ENCODE results near the gene MYO1B.

MYO1B gene

GRCh38 chr2:191217580-191217979 lies 27.6 kb upstream of the MYO1B start:
- Histone ChIP-seq H3K4me3 (ENCODE audit: insufficient read length, low read depth) (no peak overlapping the region), H3K4me1 (ENCODE audit: insufficient read depth, insufficient read length) (no peaks in the 10 kb centered on the region), H3K36me3 (ENCODE audit: insufficient read depth, insufficient read length, low read length) (no peaks in the 10 kb centered on the region), H3K9ac (ENCODE audit: insufficient read length, low read depth) (no peak overlapping the region), H3K9me3 (ENCODE audit: insufficient read depth, low read length) (no peaks in the 10 kb centered on the region), H3K27me3 (ENCODE audit: insufficient read depth, insufficient read length) (no peaks in the 10 kb centered on the region)
- DNase-seq (ENCODE audit: low read depth, low spot score), result peak; percentile 13
- TF ChIP-seq ZNF274 (IDR thresholded peaks at IDR 0.05; ENCODE audit: low read depth, low read length), result no peak
- no peak for TF ChIP-seq YY1 (IDR thresholded peaks at IDR 0.05; ENCODE audit: insufficient read depth, insufficient read length)
- no peak for TF ChIP-seq SUZ12 (IDR thresholded peaks at IDR 0.05; ENCODE audit: extremely low read depth, insufficient read depth, insufficient read length)

DNA sequence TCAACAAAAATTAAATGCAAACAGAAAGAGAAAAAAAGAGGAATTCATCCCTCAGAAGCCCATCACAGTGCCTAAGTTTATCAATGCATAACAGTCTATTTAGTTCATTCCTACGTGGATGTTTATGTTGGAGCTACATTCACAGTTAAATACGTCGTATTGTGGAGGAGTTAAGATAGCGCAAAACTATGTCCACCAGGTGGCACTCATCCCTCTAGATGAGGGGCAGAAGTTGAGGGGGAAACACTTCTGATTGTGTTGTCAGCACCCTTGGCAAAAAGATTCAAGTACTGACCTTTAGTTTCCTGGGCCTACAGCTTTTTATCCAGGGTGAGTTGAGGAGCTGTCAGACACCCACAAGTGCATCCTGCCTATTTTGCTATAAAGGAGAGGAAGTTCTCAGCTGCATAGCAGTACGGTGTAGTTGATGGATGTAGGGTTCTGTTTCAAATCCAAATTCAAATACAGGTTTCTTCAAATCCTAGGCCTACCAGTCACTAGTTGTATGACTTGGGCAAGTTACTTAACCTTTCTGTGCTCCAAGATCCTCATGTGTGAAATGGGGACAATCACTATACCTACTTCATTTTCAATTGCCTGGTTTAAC lies 26.8 kb upstream of the MYO1B start:
- TF ChIP-seq ZNF274 (IDR thresholded peaks at IDR 0.05; ENCODE audit: low read depth, low read length) (no peak), SUZ12 (IDR thresholded peaks at IDR 0.05; ENCODE audit: extremely low read depth, insufficient read depth, insufficient read length) (no peak), YY1 (IDR thresholded peaks at IDR 0.05; ENCODE audit: insufficient read depth, insufficient read length) (no peak)
- no peak overlapping the region for H3K4me3 ChIP-seq (ENCODE audit: insufficient read length, low read depth)
- H3K27me3 ChIP-seq (ENCODE audit: insufficient read depth, insufficient read length), result no peaks in the 10 kb centered on the region
- peak; percentile 85 for DNase-seq (ENCODE audit: low read depth, low spot score)
- no peaks in the 10 kb centered on the region for H3K9me3 ChIP-seq (ENCODE audit: insufficient read depth, low read length)
- H3K4me1 ChIP-seq (ENCODE audit: insufficient read depth, insufficient read length), result no peaks in the 10 kb centered on the region
- no peak overlapping the region for H3K9ac ChIP-seq (ENCODE audit: insufficient read length, low read depth)
- H3K36me3 ChIP-seq (ENCODE audit: insufficient read depth, insufficient read length, low read length), result no peaks in the 10 kb centered on the region

DNA sequence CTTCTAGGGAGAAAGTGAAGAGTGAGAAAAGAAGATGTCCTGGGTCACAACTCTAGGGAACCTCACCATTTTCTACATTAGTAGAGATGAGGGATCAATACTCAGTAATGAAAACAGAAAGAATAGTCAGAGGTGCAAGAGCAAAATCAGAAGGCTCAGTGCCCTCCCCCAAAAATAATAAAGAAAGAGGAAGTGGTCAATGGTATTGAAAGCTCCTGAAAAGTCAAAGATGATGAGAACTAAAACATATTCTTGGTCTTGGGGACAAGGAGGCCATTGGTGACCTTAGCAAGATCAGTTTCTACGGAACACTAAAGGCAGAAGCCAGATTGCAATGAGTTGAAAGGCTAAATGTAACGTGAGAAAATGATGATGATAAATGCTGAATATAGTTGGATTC lies 24.5 kb upstream of the MYO1B start:
- TF ChIP-seq ZNF274 (IDR thresholded peaks at IDR 0.05; ENCODE audit: low read depth, low read length) (no peak), SUZ12 (IDR thresholded peaks at IDR 0.05; ENCODE audit: extremely low read depth, insufficient read depth, insufficient read length) (no peak), YY1 (IDR thresholded peaks at IDR 0.05; ENCODE audit: insufficient read depth, insufficient read length) (no peak)
- no peak for DNase-seq (ENCODE audit: low read depth, low spot score)
- Histone ChIP-seq H3K36me3 (ENCODE audit: insufficient read depth, insufficient read length, low read length) (no peaks in the 10 kb centered on the region), H3K9me3 (ENCODE audit: insufficient read depth, low read length) (no peaks in the 10 kb centered on the region), H3K9ac (ENCODE audit: insufficient read length, low read depth) (no peak overlapping the region), H3K4me1 (ENCODE audit: insufficient read depth, insufficient read length) (no peaks in the 10 kb centered on the region), H3K4me3 (ENCODE audit: insufficient read length, low read depth) (no peak overlapping the region), H3K27me3 (ENCODE audit: insufficient read depth, insufficient read length) (no peaks in the 10 kb centered on the region)

DNA sequence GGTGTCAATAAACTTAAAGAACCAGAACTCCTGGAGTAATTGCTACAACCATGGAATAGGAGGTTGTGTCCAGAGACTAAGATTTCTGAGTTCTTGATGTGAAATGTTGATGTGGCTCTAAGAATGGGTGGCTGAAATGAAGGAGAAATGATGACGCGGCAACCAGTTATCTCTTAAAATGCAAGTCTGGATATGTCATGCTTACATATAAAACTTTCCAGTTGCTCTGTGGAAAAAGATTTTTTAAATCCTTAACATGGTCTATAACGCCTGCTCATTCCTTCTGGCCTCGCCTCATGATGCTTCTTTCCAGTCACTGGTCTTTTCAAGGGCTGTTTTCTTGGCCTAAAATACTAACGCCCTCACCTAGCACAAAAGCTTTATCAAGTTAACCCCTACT lies 23.5 kb upstream of the MYO1B start:
- no peak for DNase-seq (ENCODE audit: low read depth, low spot score)
- H3K4me1 ChIP-seq (ENCODE audit: insufficient read depth, insufficient read length), result no peaks in the 10 kb centered on the region
- H3K9me3 ChIP-seq (ENCODE audit: insufficient read depth, low read length), result no peaks in the 10 kb centered on the region
- H3K27me3 ChIP-seq (ENCODE audit: insufficient read depth, insufficient read length), result no peaks in the 10 kb centered on the region
- no peak overlapping the region for H3K4me3 ChIP-seq (ENCODE audit: insufficient read length, low read depth)
- H3K9ac ChIP-seq (ENCODE audit: insufficient read length, low read depth), result no peak overlapping the region
- no peaks in the 10 kb centered on the region for H3K36me3 ChIP-seq (ENCODE audit: insufficient read depth, insufficient read length, low read length)
- TF ChIP-seq ZNF274 (IDR thresholded peaks at IDR 0.05; ENCODE audit: low read depth, low read length) (no peak), SUZ12 (IDR thresholded peaks at IDR 0.05; ENCODE audit: extremely low read depth, insufficient read depth, insufficient read length) (no peak), YY1 (IDR thresholded peaks at IDR 0.05; ENCODE audit: insufficient read depth, insufficient read length) (no peak)

GRCh38 chr2:191222507-191222906 lies 22.7 kb upstream of the MYO1B start:
- Histone ChIP-seq H3K4me1 (ENCODE audit: insufficient read depth, insufficient read length) (no peaks in the 10 kb centered on the region), H3K9ac (ENCODE audit: insufficient read length, low read depth) (no peak overlapping the region), H3K9me3 (ENCODE audit: insufficient read depth, low read length) (no peaks in the 10 kb centered on the region), H3K4me3 (ENCODE audit: insufficient read length, low read depth) (no peak overlapping the region), H3K36me3 (ENCODE audit: insufficient read depth, insufficient read length, low read length) (no peaks in the 10 kb centered on the region), H3K27me3 (ENCODE audit: insufficient read depth, insufficient read length) (no peaks in the 10 kb centered on the region)
- TF ChIP-seq ZNF274 (IDR thresholded peaks at IDR 0.05; ENCODE audit: low read depth, low read length) (no peak), SUZ12 (IDR thresholded peaks at IDR 0.05; ENCODE audit: extremely low read depth, insufficient read depth, insufficient read length) (no peak), YY1 (IDR thresholded peaks at IDR 0.05; ENCODE audit: insufficient read depth, insufficient read length) (no peak)
- DNase-seq (ENCODE audit: low read depth, low spot score), result no peak

GRCh38 chr2:191222952-191223351 lies 22.3 kb upstream of the MYO1B start:
- Histone ChIP-seq H3K9me3 (ENCODE audit: insufficient read depth, low read length) (no peaks in the 10 kb centered on the region), H3K4me1 (ENCODE audit: insufficient read depth, insufficient read length) (no peaks in the 10 kb centered on the region), H3K4me3 (ENCODE audit: insufficient read length, low read depth) (no peak overlapping the region), H3K36me3 (ENCODE audit: insufficient read depth, insufficient read length, low read length) (no peaks in the 10 kb centered on the region), H3K27me3 (ENCODE audit: insufficient read depth, insufficient read length) (no peaks in the 10 kb centered on the region), H3K9ac (ENCODE audit: insufficient read length, low read depth) (no peak overlapping the region)
- TF ChIP-seq YY1 (IDR thresholded peaks at IDR 0.05; ENCODE audit: insufficient read depth, insufficient read length), result no peak
- TF ChIP-seq ZNF274 (IDR thresholded peaks at IDR 0.05; ENCODE audit: low read depth, low read length), result no peak
- no peak for TF ChIP-seq SUZ12 (IDR thresholded peaks at IDR 0.05; ENCODE audit: extremely low read depth, insufficient read depth, insufficient read length)
- no peak for DNase-seq (ENCODE audit: low read depth, low spot score)

- no peak for DNase-seq (ENCODE audit: low read depth, low spot score)
- H3K4me1 ChIP-seq (ENCODE audit: insufficient read depth, insufficient read length), result no peaks in the 10 kb centered on the region
- H3K36me3 ChIP-seq (ENCODE audit: insufficient read depth, insufficient read length, low read length), result no peaks in the 10 kb centered on the region
- H3K4me3 ChIP-seq (ENCODE audit: insufficient read length, low read depth), result no peak overlapping the region
- no peak for TF ChIP-seq YY1 (IDR thresholded peaks at IDR 0.05; ENCODE audit: insufficient read depth, insufficient read length)
- no peak for TF ChIP-seq SUZ12 (IDR thresholded peaks at IDR 0.05; ENCODE audit: extremely low read depth, insufficient read depth, insufficient read length)
- TF ChIP-seq ZNF274 (IDR thresholded peaks at IDR 0.05; ENCODE audit: low read depth, low read length), result no peak
- no peak overlapping the region for H3K9ac ChIP-seq (ENCODE audit: insufficient read length, low read depth)
- H3K9me3 ChIP-seq (ENCODE audit: insufficient read depth, low read length), result no peaks in the 10 kb centered on the region
- no peaks in the 10 kb centered on the region for H3K27me3 ChIP-seq (ENCODE audit: insufficient read depth, insufficient read length)
Measured at GRCh38 chr2:191225126-191225525, 20.1 kb upstream of the MYO1B start.
